ENCODE measurements around the gene GPR55. TPM values are rescaled to one million over a fixed set of nuclear protein-coding genes. Genes with fewer than 3 reads are reported as not detected.

The GPR55 gene
- total and polyA plus RNA-seq, 2 donors (not counting 3 experiments of a cell fraction or from before 2014, with no cell fraction given): not detected

DNA sequence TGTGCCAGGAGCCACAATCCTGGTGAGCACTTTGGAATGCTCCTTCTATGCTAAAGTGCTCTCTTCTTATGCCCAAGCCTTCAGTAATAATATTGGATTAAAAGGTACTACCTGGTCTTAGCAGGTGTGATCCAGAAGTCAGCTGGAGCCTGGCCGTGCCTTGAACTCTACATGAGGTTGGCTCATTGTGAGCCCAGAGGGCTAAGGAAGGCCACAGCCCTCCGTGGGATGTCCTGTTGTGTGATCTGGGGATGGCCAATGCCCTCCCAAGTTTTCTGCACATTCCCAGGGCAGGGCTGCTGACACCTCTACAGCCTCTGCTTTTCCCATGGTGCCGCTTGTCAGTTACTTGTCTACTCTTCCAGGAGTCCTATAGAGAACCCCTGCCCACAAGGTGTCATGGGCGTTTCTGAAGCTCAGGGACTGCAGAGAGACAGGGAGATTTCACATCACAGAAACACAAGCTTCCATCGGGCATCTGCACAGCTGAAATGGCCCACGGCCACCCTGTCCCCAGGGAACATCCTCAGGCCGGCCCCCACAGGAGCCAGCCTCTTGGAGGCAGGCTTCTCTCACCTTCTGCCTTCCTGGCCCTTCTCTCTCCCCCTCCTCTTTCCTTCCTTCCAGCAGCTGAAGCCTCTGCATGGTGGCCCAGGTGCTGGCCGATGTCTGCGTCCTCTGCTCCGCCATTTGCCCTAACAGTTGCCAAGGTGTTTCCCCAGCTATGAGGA lies 27.3 kb upstream of the GPR55 start:
- no peak overlapping the region for H3K27ac ChIP-seq (ENCODE audit: insufficient read depth, low read depth, low read length)
- no peaks in the 10 kb centered on the region for H3K36me3 ChIP-seq (ENCODE audit: control insufficient read depth in 2 of 2, extremely low read depth in 1 of 2, insufficient read depth in 2 of 2, low read length in 2 of 2)
- intact Hi-C loops (cut with micrococcal nuclease) (no loop called here), dilution Hi-C loops (cut with MboI; ENCODE audit: extremely low pct_ligation_motif_present, low sequenced_read_pairs) (no loop called here)
- H3K4me1 ChIP-seq (ENCODE audit: control insufficient read depth, extremely low read depth, insufficient read depth, low read length): no peaks in the 10 kb centered on the region
- DNase-seq (ENCODE audit: low read depth, low spot score): no peak
- no peaks in the 10 kb centered on the region for H3K79me2 ChIP-seq (ENCODE audit: control insufficient read depth, insufficient read depth, low read length)
- no peaks in the 10 kb centered on the region for H3K9me3 ChIP-seq (replicated peaks; ENCODE audit: control insufficient read depth, insufficient read depth, low read length)
- ChIA-PET POLR2A (interaction anchor here (0.6 kb wide), 1 partner anchor 11 kb away, joined by 4 read pairs; no protein-coding TSS in a partner anchor), CTCF (interaction anchor here (1.6 kb wide), 1 partner anchor 105 kb away, joined by 4 read pairs; no protein-coding TSS in a partner anchor)
- H2AFZ ChIP-seq (ENCODE audit: low read depth, low read length): no peak overlapping the region
- H3K4me2 ChIP-seq (ENCODE audit: insufficient read depth, low read length): no peak overlapping the region
- H3K9ac ChIP-seq (replicated peaks; ENCODE audit: extremely low read depth, insufficient read depth, low read length): no peak overlapping the region
- no peaks in the 10 kb centered on the region for H4K20me1 ChIP-seq (replicated peaks; ENCODE audit: control insufficient read depth, extremely low read depth, insufficient read depth, low read length)
- FAIRE-seq: no peak
- no TSS peak for BruUV-seq (replicated peaks)
- peaks cover 10 to 17% of the 10 kb centered on the region in 2 experiments for H3K27me3 ChIP-seq (ENCODE audit: control insufficient read depth in 2 of 2, insufficient read depth in 2 of 2, low read length in 2 of 2)
- no peaks in the 10 kb centered on the region for H3K9me1 ChIP-seq (replicated peaks; ENCODE audit: control insufficient read depth, extremely low read depth, insufficient read depth, low read length)
- no peak for TF ChIP-seq POLR2A (IDR thresholded peaks at IDR 0.05; ENCODE audit: low read depth, low read length)
- TF ChIP-seq POLR2AphosphoS5 (IDR thresholded peaks at IDR 0.05; ENCODE audit: insufficient read depth, low read depth, low read length): no peak
- TF ChIP-seq FOS (IDR thresholded peaks at IDR 0.05; ENCODE audit: borderline replicate concordance, insufficient read depth, low read length): no peak
- TF ChIP-seq MYC (IDR thresholded peaks at IDR 0.05; ENCODE audit: low read depth, low read length): no peak
- no peak for TF ChIP-seq EZH2 (IDR thresholded peaks at IDR 0.05; ENCODE audit: borderline replicate concordance, low read depth, low read length, severe bottlenecking)
- no peak for TF ChIP-seq GATA2 (IDR thresholded peaks at IDR 0.05; ENCODE audit: insufficient read depth, insufficient read length, low read depth, low read length)
- no peak for TF ChIP-seq JUN (IDR thresholded peaks at IDR 0.05; ENCODE audit: borderline replicate concordance, insufficient read depth, insufficient read length, low read depth)
- TF ChIP-seq, protein P1, sequence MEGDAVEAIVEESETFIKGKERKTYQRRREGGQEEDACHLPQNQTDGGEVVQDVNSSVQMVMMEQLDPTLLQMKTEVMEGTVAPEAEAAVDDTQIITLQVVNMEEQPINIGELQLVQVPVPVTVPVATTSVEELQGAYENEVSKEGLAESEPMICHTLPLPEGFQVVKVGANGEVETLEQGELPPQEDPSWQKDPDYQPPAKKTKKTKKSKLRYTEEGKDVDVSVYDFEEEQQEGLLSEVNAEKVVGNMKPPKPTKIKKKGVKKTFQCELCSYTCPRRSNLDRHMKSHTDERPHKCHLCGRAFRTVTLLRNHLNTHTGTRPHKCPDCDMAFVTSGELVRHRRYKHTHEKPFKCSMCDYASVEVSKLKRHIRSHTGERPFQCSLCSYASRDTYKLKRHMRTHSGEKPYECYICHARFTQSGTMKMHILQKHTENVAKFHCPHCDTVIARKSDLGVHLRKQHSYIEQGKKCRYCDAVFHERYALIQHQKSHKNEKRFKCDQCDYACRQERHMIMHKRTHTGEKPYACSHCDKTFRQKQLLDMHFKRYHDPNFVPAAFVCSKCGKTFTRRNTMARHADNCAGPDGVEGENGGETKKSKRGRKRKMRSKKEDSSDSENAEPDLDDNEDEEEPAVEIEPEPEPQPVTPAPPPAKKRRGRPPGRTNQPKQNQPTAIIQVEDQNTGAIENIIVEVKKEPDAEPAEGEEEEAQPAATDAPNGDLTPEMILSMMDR (IDR thresholded peaks at IDR 0.05; ENCODE audit: extremely low read depth in 1 of 2, insufficient read depth in 1 of 2, low read depth in 1 of 2, low read length in 2 of 2): no peak
- TF ChIP-seq, protein P2, sequence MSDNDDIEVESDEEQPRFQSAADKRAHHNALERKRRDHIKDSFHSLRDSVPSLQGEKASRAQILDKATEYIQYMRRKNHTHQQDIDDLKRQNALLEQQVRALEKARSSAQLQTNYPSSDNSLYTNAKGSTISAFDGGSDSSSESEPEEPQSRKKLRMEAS (IDR thresholded peaks at IDR 0.05; ENCODE audit: insufficient read depth, insufficient read length): no peak
- H3K4me3 ChIP-seq (replicated peaks in 1 of 3; ENCODE audit: insufficient read depth in 1 of 3, low read depth in 1 of 3, low read length in 3 of 3): no peak overlapping the region

All from endothelial cell of umbilical vein (primary cell).